Measurements from ENCODE around the gene AMOT.

AMOT gene

GRCh38 chrX:112779139-112779538 lies 61.5 kb downstream of the AMOT start:
- Histone ChIP-seq H3K79me2 (ENCODE audit: insufficient read depth, low read length) (no peaks in the 10 kb centered on the region), H3K4me3 (ENCODE audit: insufficient read depth, low read length, poor library complexity, severe bottlenecking) (no peak overlapping the region), H3K36me3 (ENCODE audit: low read length) (no peaks in the 10 kb centered on the region), H3K4me2 (ENCODE audit: low read depth, low read length, poor library complexity, severe bottlenecking) (no peak overlapping the region), H2AFZ (ENCODE audit: low read depth, low read length, severe bottlenecking) (no peak overlapping the region), H3K27ac (ENCODE audit: low read depth, low read length) (no peak overlapping the region), H3K9ac (ENCODE audit: low read length) (no peak overlapping the region), H4K20me1 (ENCODE audit: low read depth, low read length) (no peaks in the 10 kb centered on the region), H3K9me2 (replicated peaks; ENCODE audit: insufficient read depth, low read length) (no peaks in the 10 kb centered on the region), H3K9me3 (ENCODE audit: insufficient read depth, low read length) (no peaks in the 10 kb centered on the region), H3K27me3 (ENCODE audit: low read length) (no peaks in the 10 kb centered on the region), H3F3A (ENCODE audit: insufficient read depth) (no peaks in the 10 kb centered on the region)
- no peak for TF ChIP-seq CTCF (IDR thresholded peaks at IDR 0.05; ENCODE audit: insufficient read depth, low read length, poor library complexity, severe bottlenecking)
- TF ChIP-seq EZH2phosphoT487 (conservative IDR thresholded peaks at IDR 0.05; ENCODE audit: low read length), result no peak

DNA sequence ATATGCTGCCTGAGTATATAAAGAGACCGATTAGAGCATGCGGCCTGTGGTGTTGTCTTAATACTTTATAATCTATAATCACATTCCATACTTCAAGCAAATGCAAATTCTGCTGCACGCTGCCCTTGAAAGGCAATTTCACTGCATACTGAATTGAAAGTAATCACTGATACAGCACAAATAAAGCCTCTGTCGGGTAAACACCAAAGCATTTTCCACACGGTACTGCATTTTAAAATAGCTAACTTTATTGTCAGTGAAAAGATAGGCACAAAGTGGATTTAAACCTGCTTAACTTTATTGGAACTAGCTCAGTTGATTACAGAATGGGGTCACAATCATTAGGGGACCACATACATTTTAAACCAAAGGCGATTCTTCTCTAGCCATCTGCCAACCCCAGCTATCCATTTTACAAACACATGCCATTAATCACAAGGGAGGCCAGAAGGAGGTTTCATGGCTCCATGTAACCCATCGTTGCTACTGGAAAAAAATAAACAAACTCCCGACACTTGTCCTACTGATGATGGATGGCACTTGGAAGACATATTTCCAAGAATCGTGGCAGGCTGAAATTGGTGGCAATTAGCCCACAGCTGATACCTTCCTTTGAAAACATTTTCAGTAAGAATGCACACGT lies 65.9 kb downstream of the AMOT start:
- Histone ChIP-seq H3K4me3 (ENCODE audit: insufficient read depth, low read length, poor library complexity, severe bottlenecking) (no peak overlapping the region), H2AFZ (ENCODE audit: low read depth, low read length, severe bottlenecking) (no peak overlapping the region), H3K27ac (ENCODE audit: low read depth, low read length) (no peak overlapping the region), H3F3A (ENCODE audit: insufficient read depth) (no peaks in the 10 kb centered on the region), H3K9me3 (ENCODE audit: insufficient read depth, low read length) (no peaks in the 10 kb centered on the region), H3K9me2 (replicated peaks; ENCODE audit: insufficient read depth, low read length) (no peaks in the 10 kb centered on the region), H3K79me2 (ENCODE audit: insufficient read depth, low read length) (no peaks in the 10 kb centered on the region), H3K36me3 (ENCODE audit: low read length) (no peaks in the 10 kb centered on the region), H3K27me3 (ENCODE audit: low read length) (no peaks in the 10 kb centered on the region), H3K4me2 (ENCODE audit: low read depth, low read length, poor library complexity, severe bottlenecking) (no peak overlapping the region), H3K9ac (ENCODE audit: low read length) (no peak overlapping the region), H4K20me1 (ENCODE audit: low read depth, low read length) (no peaks in the 10 kb centered on the region)
- TF ChIP-seq EZH2phosphoT487 (conservative IDR thresholded peaks at IDR 0.05; ENCODE audit: low read length) (no peak), CTCF (IDR thresholded peaks at IDR 0.05; ENCODE audit: insufficient read depth, low read length, poor library complexity, severe bottlenecking) (no peak)

GRCh38 chrX:112774142-112774541 lies 66.5 kb downstream of the AMOT start:
- no peak overlapping the region for H2AFZ ChIP-seq (ENCODE audit: low read depth, low read length, severe bottlenecking)
- H3K9ac ChIP-seq (ENCODE audit: low read length), result no peak overlapping the region
- H3K4me2 ChIP-seq (ENCODE audit: low read depth, low read length, poor library complexity, severe bottlenecking), result no peak overlapping the region
- no peaks in the 10 kb centered on the region for H3F3A ChIP-seq (ENCODE audit: insufficient read depth)
- H3K27me3 ChIP-seq (ENCODE audit: low read length), result no peaks in the 10 kb centered on the region
- H3K9me3 ChIP-seq (ENCODE audit: insufficient read depth, low read length), result no peaks in the 10 kb centered on the region
- no peak overlapping the region for H3K4me3 ChIP-seq (ENCODE audit: insufficient read depth, low read length, poor library complexity, severe bottlenecking)
- H3K36me3 ChIP-seq (ENCODE audit: low read length), result no peaks in the 10 kb centered on the region
- H3K27ac ChIP-seq (ENCODE audit: low read depth, low read length), result no peak overlapping the region
- no peaks in the 10 kb centered on the region for H4K20me1 ChIP-seq (ENCODE audit: low read depth, low read length)
- no peaks in the 10 kb centered on the region for H3K79me2 ChIP-seq (ENCODE audit: insufficient read depth, low read length)
- no peaks in the 10 kb centered on the region for H3K9me2 ChIP-seq (replicated peaks; ENCODE audit: insufficient read depth, low read length)
- TF ChIP-seq EZH2phosphoT487 (conservative IDR thresholded peaks at IDR 0.05; ENCODE audit: low read length), result no peak
- TF ChIP-seq CTCF (IDR thresholded peaks at IDR 0.05; ENCODE audit: insufficient read depth, low read length, poor library complexity, severe bottlenecking), result no peak

Data from SU-DHL-6 (cell line).